ENCODE measurements around the gene IPO9. TPM values are rescaled to one million over a fixed set of nuclear protein-coding genes. Genes with fewer than 3 reads are reported as not detected.

IPO9 gene
- total and polyA plus RNA-seq, 2 of the 4 experiments (the other 2 are of a cell fraction): 14.0 to 23.4 TPM

GRCh38 chr1:201849372-201850052, 20.6 kb downstream of the IPO9 start:
- H3K4me2 ChIP-seq (ENCODE audit: low read depth, low read length): peak overlapping the region; percentile 19; the same call in 1 of the 2 replicates
- H3K4ac ChIP-seq (ENCODE audit: low read depth, low read length): peak overlapping the region; percentile 3; the same call in 1 of the 2 replicates
- H4K91ac ChIP-seq (ENCODE audit: insufficient read depth, low read depth, low read length): no peak overlapping the region
- no peak overlapping the region for H3K18ac ChIP-seq (ENCODE audit: low read depth, low read length)
- H4K5ac ChIP-seq (ENCODE audit: low read depth, low read length): no peak overlapping the region
- WGBS, 2 experiments (ENCODE audit: extremely low coverage in 2 of 2, insufficient read length in 1 of 2): 70% methylated on average over 2 of the region's 2 CpGs; no CpG with 5 or more reads in 1 of the 2 experiments
- no peak overlapping the region for H2AK5ac ChIP-seq (ENCODE audit: low read depth, low read length)
- ChIA-PET POLR2A (ENCODE audit: unreplicated experiment) (interaction anchor here (0.5 kb wide), 1 partner anchor 17 kb away, joined by 3 read pairs; no protein-coding TSS in a partner anchor), CTCF (interaction anchor here (1.1 to 3.1 kb wide), 2 partner anchors 20 to 34 kb away, joined by 4 to 8 read pairs; partner anchors contain the start of gene IPO9)
- no peak overlapping the region for H4K8ac ChIP-seq (ENCODE audit: low read depth in 2 of 2, low read length in 2 of 2)
- peaks cover 28 to 63% of the 10 kb centered on the region in 2 experiments for H3K79me1 ChIP-seq (ENCODE audit: low read depth in 1 of 2, low read length in 2 of 2)
- H2AK9ac ChIP-seq (replicated peaks; ENCODE audit: low read depth, low read length, poor library complexity): no peak overlapping the region
- peaks cover 3% of the 10 kb centered on the region; the same call in 1 of the 2 replicates for H3K4me1 ChIP-seq (ENCODE audit: control insufficient read depth, insufficient read depth, low read length)
- no peak overlapping the region for H3K27ac ChIP-seq (ENCODE audit: insufficient read depth, low read length)
- ATAC-seq (ENCODE audit: low read depth) (peak; percentile 7; the same call in 1 of the 2 replicates), DNase-seq (no peak)
- no peak overlapping the region for H2AFZ ChIP-seq (replicated peaks; ENCODE audit: low read length, poor library complexity)
- peaks cover 26% of the 10 kb centered on the region for H3K36me3 ChIP-seq (ENCODE audit: control insufficient read depth, insufficient read depth, low read length)
- H3K56ac ChIP-seq (ENCODE audit: extremely low read depth, insufficient read depth, low read length): no peak overlapping the region; the same call in 1 of the 2 replicates
- intact Hi-C loops (cut with micrococcal nuclease): no loop called here
- no peak overlapping the region for H3K4me3 ChIP-seq (ENCODE audit: insufficient read depth, low read depth, low read length)
- no peaks in the 10 kb centered on the region for H3K9me3 ChIP-seq (ENCODE audit: control insufficient read depth, insufficient read depth, low read length)
- no peak overlapping the region; the same call in 2 of the 3 replicates for H2BK15ac ChIP-seq (ENCODE audit: low read depth, low read length)
- no TSS peak for BruUV-seq (replicated peaks)
- no peak overlapping the region for H3K9ac ChIP-seq (ENCODE audit: low read depth, low read length)
- 0 out of 2 replicates have a peak overlapping the region, but pooled peaks have one; percentile 24 for H2BK120ac ChIP-seq (ENCODE audit: low read depth, low read length)
- H4K20me1 ChIP-seq (ENCODE audit: insufficient read depth, low read length): peaks cover 23% of the 10 kb centered on the region; the same call in 1 of the 2 replicates
- peaks cover 7% of the 10 kb centered on the region for H3K9me1 ChIP-seq (ENCODE audit: insufficient read depth, low read length)
- peak overlapping the region; percentile 39; the same call in 1 of the 2 replicates for H3K23ac ChIP-seq (ENCODE audit: low read depth, low read length)
- dilution Hi-C loops (cut with HindIII; ENCODE audit: low sequenced_read_pairs, unreplicated experiment): no loop called here
- in situ Hi-C loops (cut with MboI; ENCODE audit: low sequenced_read_pairs): no loop called here
- peak overlapping the region; percentile 80 for H2BK5ac ChIP-seq (ENCODE audit: low read depth, low read length, poor library complexity, severe bottlenecking)
- H3K27me3 ChIP-seq (ENCODE audit: control insufficient read depth, insufficient read depth, low read length): no peaks in the 10 kb centered on the region
- H2BK20ac ChIP-seq (ENCODE audit: low read depth, low read length): peak overlapping the region; percentile 33; the same call in 1 of the 2 replicates
- 0 out of 2 replicates have a peak overlapping the region, but pooled peaks have one; percentile 20 for H3K14ac ChIP-seq (replicated peaks; ENCODE audit: low read depth, low read length)
- TF ChIP-seq RFX5 (IDR thresholded peaks at IDR 0.05; ENCODE audit: low read depth, low read length) (no peak), RAD21 (IDR thresholded peaks at IDR 0.05; ENCODE audit: low read length) (no peak), SMC3 (IDR thresholded peaks at IDR 0.05; ENCODE audit: low read depth, low read length) (no peak), MAFK (IDR thresholded peaks at IDR 0.05; ENCODE audit: low read depth, low read length) (no peak), POLR2A (IDR thresholded peaks at IDR 0.05; ENCODE audit: low read depth, low read length) (no peak), RCOR1 (IDR thresholded peaks at IDR 0.05; ENCODE audit: insufficient replicate concordance, low read length) (no peak), ELK1 (IDR thresholded peaks at IDR 0.05; ENCODE audit: borderline replicate concordance, low read depth, low read length) (no peak), CHD1 (IDR thresholded peaks at IDR 0.05; ENCODE audit: low read depth, low read length) (no peak), CTCF (conservative IDR thresholded peaks at IDR 0.05; ENCODE audit: low read depth, low read length) (no peak), CEBPB (IDR thresholded peaks at IDR 0.05; ENCODE audit: low read depth, low read length) (no peak), BHLHE40 (IDR thresholded peaks at IDR 0.05; ENCODE audit: low read depth, low read length) (no peak), NFE2L2 (IDR thresholded peaks at IDR 0.05; ENCODE audit: low read depth, low read length) (no peak), MXI1 (IDR thresholded peaks at IDR 0.05; ENCODE audit: borderline replicate concordance, low read depth, low read length) (no peak), USF2 (IDR thresholded peaks at IDR 0.05; ENCODE audit: low read depth, low read length) (no peak)
